A549 (cell line): ENCODE data around the gene TMEM196. TPM values are rescaled to one million over a fixed set of nuclear protein-coding genes. Genes with fewer than 3 reads are reported as not detected.

Experiments used
- ATAC-seq, 2 experiments: fragments of 200-7000 bp in 1 of 2; fragments of >200 bp in 1 of 2; cut with Nextera tagmentation in 1 of 2; cut with Tn5 transposase in 1 of 2; 3 replicates each; pipeline versions ENCODE4 v1.8.0 to v1.9.1; 2018 to 2020; ENCODE audit warnings: mild to moderate bottlenecking in 1 of 2, moderate library complexity in 1 of 2
- CTCF ChIA-PET: fragments of 300-600 bp; sonication (Branson Sonifier 250); formaldehyde crosslinking; extraction: SDS; loops from one replicate; lab custom pipeline; 2021; ENCODE audit warnings: antibody characterized with exemption, inconsistent platforms; lab: Yijun Ruan, JAX
- POLR2A ChIA-PET: fragments of 350-600 bp; formaldehyde crosslinking; extraction: SDS; loops from one replicate; lab custom pipeline; 2021; ENCODE audit warnings: antibody characterized with exemption, inconsistent platforms; lab: Yijun Ruan, JAX
- DNase-seq, 2 experiments: peaks; one replicate each; pipeline versions ENCODE4 v3.0.0 to v3.0.0-alpha.2; 2011 to 2016; ENCODE audit warnings: low read depth in 1 of 2, low spot score in 1 of 2
- FAIRE-seq: peaks from 2 replicates; lab custom pipeline; 2011; peaks lifted over from hg19 to GRCh38; lab: Jason Lieb, UNC
- H3K27ac ChIP-seq, 2 experiments: fragments of >200 bp; sonication (Bioruptor Twin); formaldehyde crosslinking; 3 replicates each; pipeline ENCODE4 v1.5.1; 2016 to 2017
- H3K4me1 ChIP-seq: fragments of >200 bp; sonication (Bioruptor Twin); formaldehyde crosslinking; 3 replicates; pipeline ENCODE4 v1.6.1; 2016
- H3K4me2 ChIP-seq: fragments of >200 bp; sonication (Bioruptor Twin); formaldehyde crosslinking; 3 replicates; pipeline ENCODE4 v1.6.1; 2016
- H3K4me3 ChIP-seq: fragments of >200 bp; sonication (Bioruptor Twin); formaldehyde crosslinking; 3 replicates; pipeline ENCODE4 v1.5.1; 2016
- H3K9me3 ChIP-seq: fragments of >200 bp; sonication (Bioruptor Twin); formaldehyde crosslinking; 3 replicates; pipeline ENCODE4 v1.6.1; 2016
- CHD2 ChIP-seq: fragments of 150-350 bp; IDR thresholded peaks from 2 replicates; pipeline ENCODE4 v1.6.1; 2014; ENCODE audit warnings: low read length; ENCODE audit not compliant: partially characterized antibody
- EHMT2 ChIP-seq: fragments of 200-600 bp; sonication (generic); IDR thresholded peaks from 2 replicates; pipeline ENCODE4 v1.6.1; 2016; ENCODE audit warnings: antibody characterized with exemption, low read depth, mild to moderate bottlenecking, moderate library complexity
- ESRRA ChIP-seq: fragments of 150-350 bp; IDR thresholded peaks from 2 replicates; pipeline ENCODE4 v1.6.1; 2014; ENCODE audit warnings: mild to moderate bottlenecking, low read length, borderline replicate concordance
- HDAC2 ChIP-seq: fragments of 200-600 bp; sonication (generic); IDR thresholded peaks from 2 replicates; pipeline ENCODE4 v1.6.1; 2016
- HOXA7 ChIP-seq: fragments of 250-450 bp; sonication (Bioruptor Pico); IDR thresholded peaks from 2 replicates; pipeline ENCODE4 v1.5.0; 2020; ENCODE audit warnings: mild to moderate bottlenecking, moderate library complexity
- MAFK ChIP-seq: fragments of 450-650 bp; IDR thresholded peaks from 2 replicates; pipeline ENCODE4 v1.6.1; 2014; ENCODE audit not compliant: partially characterized antibody
- NFE2L2 ChIP-seq: fragments of 150-350 bp; conservative IDR thresholded peaks from 2 replicates; pipeline ENCODE4 v1.6.1; 2014; ENCODE audit warnings: low read length
- NR3C1 ChIP-seq: fragments of >200 bp; sonication (Bioruptor Twin); formaldehyde crosslinking; IDR thresholded peaks from 3 replicates; pipeline ENCODE4 v1.6.1; 2017
- RCOR1 ChIP-seq: fragments of 150-350 bp; IDR thresholded peaks from 2 replicates; pipeline ENCODE4 v1.6.1; 2014; ENCODE audit warnings: antibody characterized with exemption, low read length, low read depth
- RFX5 ChIP-seq: fragments of 450-650 bp; IDR thresholded peaks from 2 replicates; pipeline ENCODE4 v1.7.1; 2014; ENCODE audit warnings: antibody characterized with exemption, mild to moderate bottlenecking, moderate library complexity
- RNF2 ChIP-seq: fragments of 200-600 bp; sonication (generic); IDR thresholded peaks from 2 replicates; pipeline ENCODE4 v1.6.1; 2016; ENCODE audit warnings: low read depth, mild to moderate bottlenecking, antibody characterized with exemption, moderate library complexity, borderline replicate concordance
- SMC3 ChIP-seq: fragments of >200 bp; sonication (Bioruptor Twin); formaldehyde crosslinking; IDR thresholded peaks from 3 replicates; pipeline ENCODE4 v1.6.1; 2018; ENCODE audit warnings: inconsistent platforms
- SREBF2 ChIP-seq: fragments of 450-650 bp; IDR thresholded peaks from 2 replicates; pipeline ENCODE4 v1.6.1; 2014; ENCODE audit warnings: mild to moderate bottlenecking, moderate library complexity
- TFCP2L1 ChIP-seq: fragments of 250-450 bp; sonication (Bioruptor Pico); IDR thresholded peaks from 2 replicates; pipeline ENCODE4 v1.5.0; 2021; ENCODE audit warnings: mild to moderate bottlenecking
- ZNF302 ChIP-seq: fragments of 250-450 bp; sonication (Bioruptor Pico); IDR thresholded peaks from 2 replicates; pipeline ENCODE4 v1.9.0; 2021; ENCODE audit warnings: inconsistent platforms, mild to moderate bottlenecking, moderate library complexity
- WGBS: methylation state at CpG from one replicate; pipeline ENCODE4 v1.1.6; 2017; ENCODE audit errors: missing lambda C conversion rate; 5-methylcytosine and 5-hydroxymethylcytosine counted together
- polyA plus RNA-seq, 4 experiments: library from polyadenylated mRNA; depleted of rRNA in 3 of 4; stranded (reverse); fragments of >200 nt; fragmentation: RNase III in 1 of 4; extraction: RNeasy Plus Mini Kit Qiagen cat#74134 plus additional on column Dnase treatment in 1 of 4; gene quantifications; 2 replicates in 3 of 4; 3 replicates in 1 of 4; pipeline ENCODE4 v1.2.3, GENCODE V29; 2011 to 2017
- small RNA-seq, 6 experiments: library from RNA; depleted of rRNA; stranded (forward); fragments of <200 nt; gene quantifications; one replicate each; pipeline ENCODE3, GENCODE V24; 2012
- TF ChIP-seq, protein P1 (sequence below): fragments of >200 bp; sonication (Bioruptor Twin); formaldehyde crosslinking; IDR thresholded peaks from 2 replicates; pipeline ENCODE4 v1.6.1; 2016
- TF ChIP-seq, protein P2 (sequence below): fragments of 150-350 bp; IDR thresholded peaks from 2 replicates; pipeline ENCODE4 v1.6.1; 2014; ENCODE audit warnings: low read depth, mild to moderate bottlenecking, low read length

TMEM196 gene
- polyA plus RNA-seq, 2 of the 4 experiments (the other 2 are of a cell fraction), result not detected

GRCh38 chr7:19674266-19674960 is 99.0 kb downstream of the TMEM196 start (continued):
- TF ChIP-seq, protein P1, sequence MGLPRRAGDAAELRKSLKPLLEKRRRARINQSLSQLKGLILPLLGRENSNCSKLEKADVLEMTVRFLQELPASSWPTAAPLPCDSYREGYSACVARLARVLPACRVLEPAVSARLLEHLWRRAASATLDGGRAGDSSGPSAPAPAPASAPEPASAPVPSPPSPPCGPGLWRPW, result no peak
- TF ChIP-seq SMC3, result no peak
- TF ChIP-seq CHD2, result no peak
- TF ChIP-seq MAFK, result no peak

GRCh38 chr7:19670806-19671205 is 102.6 kb downstream of the TMEM196 start:
- H3K9me3 ChIP-seq, result no peaks in the 10 kb centered on the region
- no peak for DNase-seq
- WGBS, result 73% methylated on average over 1 of the region's 1 CpG
- H3K27ac ChIP-seq, result no peak overlapping the region
- TF ChIP-seq, protein P2, sequence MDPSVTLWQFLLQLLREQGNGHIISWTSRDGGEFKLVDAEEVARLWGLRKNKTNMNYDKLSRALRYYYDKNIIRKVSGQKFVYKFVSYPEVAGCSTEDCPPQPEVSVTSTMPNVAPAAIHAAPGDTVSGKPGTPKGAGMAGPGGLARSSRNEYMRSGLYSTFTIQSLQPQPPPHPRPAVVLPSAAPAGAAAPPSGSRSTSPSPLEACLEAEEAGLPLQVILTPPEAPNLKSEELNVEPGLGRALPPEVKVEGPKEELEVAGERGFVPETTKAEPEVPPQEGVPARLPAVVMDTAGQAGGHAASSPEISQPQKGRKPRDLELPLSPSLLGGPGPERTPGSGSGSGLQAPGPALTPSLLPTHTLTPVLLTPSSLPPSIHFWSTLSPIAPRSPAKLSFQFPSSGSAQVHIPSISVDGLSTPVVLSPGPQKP, result no peak
- no peak for TF ChIP-seq SREBF2
- no peak for TF ChIP-seq RCOR1
- TF ChIP-seq NR3C1, result no peak
- TF ChIP-seq HDAC2, result no peak
- no peak for TF ChIP-seq RNF2
- TF ChIP-seq EHMT2, result no peak
- no peak for TF ChIP-seq ZNF302 (CRISPR knock-in tag)
- no peak for TF ChIP-seq TFCP2L1 (CRISPR knock-in tag)
- TF ChIP-seq RFX5, result no peak
- TF ChIP-seq, protein P1, result no peak
- no peak for TF ChIP-seq ESRRA
- TF ChIP-seq NFE2L2, result no peak
- TF ChIP-seq HOXA7, result no peak
- TF ChIP-seq, all 56 proteins: peak for 0
- Histone ChIP-seq H3K4me1 (no peaks in the 10 kb centered on the region), H3K4me3 (no peak overlapping the region), H3K4me2 (no peak overlapping the region)
- FAIRE-seq (no peak), ATAC-seq (no peak)
- CTCF ChIA-PET, result interaction anchor here (0.8 kb wide), 1 partner anchor 619 kb away, joined by 4 read pairs; no protein-coding TSS in a partner anchor
- POLR2A ChIA-PET, result no interaction called here

Small RNA genes lying within 50 kb of the gene (small RNA-seq; reads per million reads assigned to genes)
- gene MIR3146, result 0 to 11.8 (median 2.5) reads per million in 6 experiments

Other genes with a start within 250 kb of the TMEM196 start
- gene POLR1F, start 64.6 kb downstream of the TMEM196 start, polyA plus RNA-seq (2011; rRNA removed), result 23.4 and 33.9 TPM in 2 replicates
- gene POLR1F, start 64.6 kb downstream of the TMEM196 start, polyA plus RNA-seq (2017; fragmentation: RNase III; extraction: RNeasy Plus Mini Kit Qiagen cat#74134 plus additional on column Dnase treatment), result 11.8 to 12.4 TPM (median 11.8 TPM) in 3 replicates